Transverse colon (tissue), 3 donors: Measurements from ENCODE around the gene GCNT2.

ENCODE experiments used
- CTCF ChIP-seq, 5 experiments: fragments of 200-600 bp in 3 of 5; fragments of 450-650 bp in 2 of 5; sonication (generic) in 3 of 5; IDR thresholded peaks; 1 replicate in 2 of 5; 2 replicates in 3 of 5; pipeline ENCODE4 v1.5.1; 2016 to 2017; ENCODE audit warnings: antibody characterized with exemption in 5 of 5, inconsistent platforms in 3 of 5, mild to moderate bottlenecking in 2 of 5, moderate library complexity in 1 of 5
- POLR2A ChIP-seq: fragments of 450-650 bp; IDR thresholded peaks from one replicate; pipeline ENCODE4 v1.6.1; 2016; ENCODE audit warnings: antibody characterized with exemption, mild to moderate bottlenecking, moderate library complexity

GRCh38 chr6:10554826-10555225, 33.7 kb downstream of the GCNT2 start:
- no peak for TF ChIP-seq CTCF (IDR thresholded peaks at IDR 0.05)
- TF ChIP-seq POLR2A = no peak
